Osteocyte (in vitro differentiated cells): ENCODE data around the gene C4orf54. TPM values are rescaled to one million over a fixed set of nuclear protein-coding genes. Genes with fewer than 3 reads are reported as not detected.

Experiments
- DNase-seq: peaks from one replicate; pipeline ENCODE4 v3.0.0; 2021; ENCODE audit warnings: mixed read lengths; ENCODE audit not compliant: unreplicated experiment; ENCODE audit errors: extremely low spot score
- H3K27ac Mint-ChIP-seq: one replicate; pipeline ENCODE4 v1.8.0; 2021; ENCODE audit warnings: mild to moderate bottlenecking, mixed read lengths; ENCODE audit not compliant: unreplicated experiment
- H3K27me3 Mint-ChIP-seq: one replicate; pipeline ENCODE4 v1.8.0; 2021; ENCODE audit warnings: mixed read lengths; ENCODE audit not compliant: unreplicated experiment
- H3K36me3 Mint-ChIP-seq: one replicate; pipeline ENCODE4 v1.8.0; 2021; ENCODE audit warnings: mixed read lengths; ENCODE audit not compliant: unreplicated experiment
- H3K4me1 Mint-ChIP-seq: one replicate; pipeline ENCODE4 v1.8.0; 2021; ENCODE audit warnings: mixed read lengths; ENCODE audit not compliant: unreplicated experiment
- H3K4me3 Mint-ChIP-seq: one replicate; pipeline ENCODE4 v1.8.0; 2021; ENCODE audit warnings: mild to moderate bottlenecking, moderate library complexity, mixed read lengths; ENCODE audit not compliant: unreplicated experiment
- H3K9me3 Mint-ChIP-seq: one replicate; pipeline ENCODE4 v1.8.0; 2021; ENCODE audit warnings: mixed read lengths; ENCODE audit not compliant: unreplicated experiment
- CTCF ChIP-seq: fragments of 200-600 bp; sonication (generic); IDR thresholded peaks from 2 replicates; pipeline ENCODE4 v1.5.0; 2021; ENCODE audit warnings: antibody characterized with exemption, mild to moderate bottlenecking, moderate library complexity
- total RNA-seq: library from RNA; stranded (reverse); gene quantifications from 2 replicates; pipeline ENCODE4 v1.2.1, GENCODE V29; 2021

Gene C4orf54
- total RNA-seq, 1 donor from 2014 or later: not detected

GRCh38 chr4:99690472-99690871 lies 32.8 kb upstream of the C4orf54 start:
- no peak overlapping the region for H3K27ac Mint-ChIP-seq
- peaks cover 12% of the 10 kb centered on the region for H3K9me3 Mint-ChIP-seq
- no peak for TF ChIP-seq CTCF
- no peak overlapping the region for H3K4me3 Mint-ChIP-seq
- DNase-seq: no peak
- no peaks in the 10 kb centered on the region for H3K4me1 Mint-ChIP-seq
- peaks cover 5% of the 10 kb centered on the region for H3K27me3 Mint-ChIP-seq
- H3K36me3 Mint-ChIP-seq: no peaks in the 10 kb centered on the region

- H3K27ac Mint-ChIP-seq: no peak overlapping the region
- H3K36me3 Mint-ChIP-seq: no peaks in the 10 kb centered on the region
- no peak for DNase-seq
- H3K9me3 Mint-ChIP-seq: peaks cover 12% of the 10 kb centered on the region
- H3K27me3 Mint-ChIP-seq: peaks cover 5% of the 10 kb centered on the region
- no peak for TF ChIP-seq CTCF
- no peak overlapping the region for H3K4me3 Mint-ChIP-seq
- no peaks in the 10 kb centered on the region for H3K4me1 Mint-ChIP-seq
Measured at GRCh38 chr4:99687120-99687519, 29.5 kb upstream of the C4orf54 start.

GRCh38 chr4:99685234-99685633 lies 27.6 kb upstream of the C4orf54 start:
- H3K27ac Mint-ChIP-seq: no peak overlapping the region
- peaks cover 3% of the 10 kb centered on the region for H3K9me3 Mint-ChIP-seq
- H3K36me3 Mint-ChIP-seq: no peaks in the 10 kb centered on the region
- TF ChIP-seq CTCF: no peak
- no peak overlapping the region for H3K4me3 Mint-ChIP-seq
- DNase-seq: no peak
- peaks cover 1% of the 10 kb centered on the region for H3K27me3 Mint-ChIP-seq
- H3K4me1 Mint-ChIP-seq: no peaks in the 10 kb centered on the region

GRCh38 chr4:99683895-99684294 lies 26.3 kb upstream of the C4orf54 start:
- Mint-ChIP-seq H3K27me3 (peaks cover 1% of the 10 kb centered on the region), H3K4me1 (no peaks in the 10 kb centered on the region), H3K4me3 (no peak overlapping the region), H3K9me3 (no peaks in the 10 kb centered on the region), H3K27ac (no peak overlapping the region), H3K36me3 (no peaks in the 10 kb centered on the region)
- no peak for TF ChIP-seq CTCF
- no peak for DNase-seq

- H3K27ac Mint-ChIP-seq: no peak overlapping the region
- H3K36me3 Mint-ChIP-seq: no peaks in the 10 kb centered on the region
- no peak for TF ChIP-seq CTCF
- no peak overlapping the region for H3K4me3 Mint-ChIP-seq
- no peaks in the 10 kb centered on the region for H3K4me1 Mint-ChIP-seq
- H3K9me3 Mint-ChIP-seq: peaks cover under 1% of the 10 kb centered on the region
- DNase-seq: no peak
- H3K27me3 Mint-ChIP-seq: peaks cover 2% of the 10 kb centered on the region
Measured at GRCh38 chr4:99679976-99680375, 22.3 kb upstream of the C4orf54 start.
